H9 (cell line): ENCODE data around the gene DHRS13. TPM values are rescaled to one million over a fixed set of nuclear protein-coding genes. Genes with fewer than 3 reads are reported as not detected.
A peak's percentile ranks its signal among the peaks of the same experiment; 100 is the strongest.

Experiments
- DNase-seq: peaks from one replicate; pipeline ENCODE4 v3.0.0-alpha.2; 2017
- H2AFZ ChIP-seq: one replicate; pipeline ENCODE4 v1.6.1; 2013; ENCODE audit warnings: mild to moderate bottlenecking, low read length, control low read depth, moderate library complexity
- H2AK5ac ChIP-seq: 2 replicates; pipeline ENCODE4 v1.6.1; 2013; ENCODE audit warnings: low read length, control low read depth, mixed read lengths; ENCODE audit not compliant: insufficient read length
- H2BK120ac ChIP-seq: one replicate; pipeline ENCODE4 v1.6.1; 2013; ENCODE audit warnings: low read depth, mild to moderate bottlenecking, low read length, control low read depth, inconsistent platforms; ENCODE audit not compliant: poor library complexity, severe bottlenecking
- H2BK12ac ChIP-seq: 2 replicates; pipeline ENCODE4 v1.6.1; 2013; ENCODE audit warnings: low read length, control low read depth, mixed read lengths, low read depth; ENCODE audit not compliant: insufficient read length
- H2BK15ac ChIP-seq: 2 replicates; pipeline ENCODE4 v1.6.1; 2013; ENCODE audit warnings: low read depth, low read length, control low read depth
- H2BK20ac ChIP-seq: one replicate; pipeline ENCODE4 v1.6.1; 2013; ENCODE audit warnings: low read depth, mild to moderate bottlenecking, low read length, control low read depth, inconsistent platforms; ENCODE audit not compliant: poor library complexity, severe bottlenecking
- H2BK5ac ChIP-seq: 2 replicates; pipeline ENCODE4 v1.6.1; 2013; ENCODE audit warnings: low read length, control low read depth, mixed read lengths; ENCODE audit not compliant: insufficient read length
- H3K14ac ChIP-seq: 2 replicates; pipeline ENCODE4 v1.6.1; 2013; ENCODE audit warnings: low read length, control low read depth; ENCODE audit not compliant: insufficient read depth
- H3K18ac ChIP-seq: 2 replicates; pipeline ENCODE4 v1.6.1; 2013; ENCODE audit warnings: low read depth, mild to moderate bottlenecking, mixed read lengths, low read length, control low read depth; ENCODE audit not compliant: insufficient read length
- H3K23ac ChIP-seq: 2 replicates; pipeline ENCODE4 v1.6.1; 2013; ENCODE audit warnings: low read length, control low read depth, mixed read lengths, low read depth; ENCODE audit not compliant: insufficient read length
- H3K23me2 ChIP-seq: 2 replicates; pipeline ENCODE4 v1.6.1; 2013; ENCODE audit warnings: low read depth, mild to moderate bottlenecking, mixed read lengths, low read length, control low read depth; ENCODE audit not compliant: insufficient read length, poor library complexity, severe bottlenecking
- H3K27ac ChIP-seq: 2 replicates; pipeline ENCODE4 v1.5.1; 2013; ENCODE audit warnings: low read length, control low read depth, mixed read lengths, low read depth; ENCODE audit not compliant: insufficient read length
- H3K27me3 ChIP-seq: 2 replicates; pipeline ENCODE4 v1.6.1; 2013; ENCODE audit warnings: low read length, control low read depth, inconsistent platforms; ENCODE audit not compliant: insufficient read depth
- H3K4ac ChIP-seq: 2 replicates; pipeline ENCODE4 v1.6.1; 2013; ENCODE audit warnings: low read depth, mild to moderate bottlenecking, control low read depth, inconsistent platforms, low read length, moderate library complexity
- H3K4me1 ChIP-seq: 2 replicates; pipeline ENCODE4 v1.6.1; 2013; ENCODE audit warnings: low read length, control low read depth, inconsistent platforms; ENCODE audit not compliant: insufficient read depth
- H3K4me2 ChIP-seq: 2 replicates; pipeline ENCODE4 v1.6.1; 2013; ENCODE audit warnings: low read length, control low read depth, mixed read lengths; ENCODE audit not compliant: insufficient read length, insufficient read depth
- H3K56ac ChIP-seq: 2 replicates; pipeline ENCODE4 v1.6.1; 2013; ENCODE audit warnings: low read depth, mild to moderate bottlenecking, mixed read lengths, low read length, control low read depth; ENCODE audit not compliant: insufficient read length
- H3K79me1 ChIP-seq: 2 replicates; pipeline ENCODE4 v1.6.1; 2013; ENCODE audit warnings: low read depth, mild to moderate bottlenecking, moderate library complexity, low read length, control low read depth, inconsistent platforms; ENCODE audit not compliant: insufficient read depth, poor library complexity, severe bottlenecking
- H3K79me2 ChIP-seq: 2 replicates; pipeline ENCODE4 v1.6.1; 2013; ENCODE audit warnings: low read length, control low read depth, inconsistent platforms; ENCODE audit not compliant: insufficient read depth
- H3K9ac ChIP-seq: 2 replicates; pipeline ENCODE4 v1.6.1; 2013; ENCODE audit warnings: low read length, control low read depth, mixed read lengths; ENCODE audit not compliant: insufficient read length; ENCODE audit errors: extremely low read depth
- H3K9me3 ChIP-seq: one replicate; pipeline ENCODE4 v1.6.1; 2013; ENCODE audit warnings: low read depth, low read length, inconsistent platforms; ENCODE audit not compliant: control insufficient read depth
- H3T11ph ChIP-seq: one replicate; pipeline ENCODE4 v1.6.1; 2013; ENCODE audit warnings: mild to moderate bottlenecking, low read length, control low read depth, inconsistent platforms
- H4K20me1 ChIP-seq: one replicate; pipeline ENCODE4 v1.6.1; 2013; ENCODE audit not compliant: control insufficient read depth, insufficient read length, insufficient read depth
- H4K5ac ChIP-seq: 2 replicates; pipeline ENCODE4 v1.6.1; 2013; ENCODE audit warnings: low read depth, mild to moderate bottlenecking, mixed read lengths, low read length, control low read depth; ENCODE audit not compliant: insufficient read length
- H4K8ac ChIP-seq: replicated peaks from 2 replicates; pipeline ENCODE4 v1.6.1; 2013; ENCODE audit warnings: low read length, control low read depth, mixed read lengths, low read depth; ENCODE audit not compliant: insufficient read length
- H4K91ac ChIP-seq: 2 replicates; pipeline ENCODE4 v1.6.1; 2013; ENCODE audit warnings: low read depth, mild to moderate bottlenecking, moderate library complexity, mixed read lengths, low read length, control low read depth; ENCODE audit not compliant: insufficient read length
- H3K27ac Mint-ChIP-seq, 3 experiments: 2 replicates in 2 of 3; 3 replicates in 1 of 3; pipeline ENCODE4 v1.8.0; 2020 to 2021; ENCODE audit warnings: mixed read lengths in 3 of 3, mild to moderate bottlenecking in 1 of 3, moderate library complexity in 1 of 3
- H3K27me3 Mint-ChIP-seq: 2 replicates; pipeline ENCODE4 v1.8.0; 2021; ENCODE audit warnings: low read depth, mild to moderate bottlenecking, moderate library complexity, mixed read lengths
- H3K36me3 Mint-ChIP-seq, 3 experiments: 2 replicates in 2 of 3; 3 replicates in 1 of 3; pipeline ENCODE4 v1.8.0; 2020 to 2021; ENCODE audit warnings: low read depth in 3 of 3, mixed read lengths in 3 of 3; ENCODE audit not compliant: insufficient read depth in 1 of 3
- H3K4me1 Mint-ChIP-seq, 2 experiments: 2 replicates each; pipeline ENCODE4 v1.8.0; 2020; ENCODE audit warnings: mixed read lengths in 2 of 2
- H3K4me3 Mint-ChIP-seq, 2 experiments: 2 replicates in 1 of 2; 3 replicates in 1 of 2; pipeline ENCODE4 v1.8.0; 2020 to 2021; ENCODE audit warnings: mild to moderate bottlenecking in 2 of 2, mixed read lengths in 2 of 2, moderate library complexity in 1 of 2
- H3K9me3 Mint-ChIP-seq, 2 experiments: 2 replicates in 1 of 2; 3 replicates in 1 of 2; pipeline ENCODE4 v1.8.0; 2020; ENCODE audit warnings: mild to moderate bottlenecking in 2 of 2, mixed read lengths in 2 of 2, moderate library complexity in 1 of 2
- CTCF ChIP-seq: fragments of 200-600 bp; sonication (generic); conservative IDR thresholded peaks from 3 replicates; pipeline ENCODE4 v1.8.0; 2021; ENCODE audit warnings: antibody characterized with exemption, mild to moderate bottlenecking
- WGBS: extraction: QIAGEN DNeasy Blood & Tissue Kit; methylation state at CpG from one replicate; pipeline ENCODE4 v1.1.7; 2013; ENCODE audit warnings: missing lambda C conversion rate, low lambda C conversion rate, mixed read lengths; ENCODE audit not compliant: insufficient read length; ENCODE audit errors: extremely low coverage; 5-methylcytosine and 5-hydroxymethylcytosine counted together
- total RNA-seq: library from RNA; stranded (reverse); gene quantifications from 2 replicates; pipeline ENCODE4 v1.2.1, GENCODE V29; 2021

DHRS13 gene
- total RNA-seq, 1 experiment from 2014 or later: 29.6 TPM

GRCh38 chr17:28856028-28856574 lies 46.8 kb downstream of the DHRS13 start:
- no peak overlapping the region for H2BK120ac ChIP-seq
- no peak for TF ChIP-seq CTCF
- H2BK5ac ChIP-seq: no peak overlapping the region
- no peaks in the 10 kb centered on the region for H3K79me1 ChIP-seq
- Mint-ChIP-seq H3K27me3 (no peaks in the 10 kb centered on the region), H3K4me3 (peak overlapping the region; percentile 82 to 89), H3K4me1 (peaks cover 6 to 8% of the 10 kb centered on the region in 2 experiments), H3K9me3 (no peaks in the 10 kb centered on the region), H3K36me3 (peaks cover 28 to 42% (median 38%) of the 10 kb centered on the region in 3 experiments), H3K27ac (no peak overlapping the region)
- no peak overlapping the region for H2BK20ac ChIP-seq
- no peak overlapping the region for H3K27ac ChIP-seq
- no peak overlapping the region for H2AK5ac ChIP-seq
- no peaks in the 10 kb centered on the region for H3K9me3 ChIP-seq
- H3K79me2 ChIP-seq: no peaks in the 10 kb centered on the region
- DNase-seq: no peak
- H4K20me1 ChIP-seq: no peaks in the 10 kb centered on the region
- no peaks in the 10 kb centered on the region for H3K27me3 ChIP-seq
- WGBS: no CpG with 5 or more reads among the region's 5 CpGs
- H4K5ac ChIP-seq: no peak overlapping the region
- H2AFZ ChIP-seq: no peak overlapping the region
- H2BK12ac ChIP-seq: no peak overlapping the region
- no peak overlapping the region for H3K18ac ChIP-seq
- no peak overlapping the region for H2BK15ac ChIP-seq
- no peak overlapping the region for H3K14ac ChIP-seq
- H3K4me2 ChIP-seq: no peak overlapping the region
- no peak overlapping the region for H3K23ac ChIP-seq
- H3K4ac ChIP-seq: no peak overlapping the region
- no peak overlapping the region for H4K8ac ChIP-seq
- H4K91ac ChIP-seq: no peak overlapping the region
- no peak overlapping the region for H3T11ph ChIP-seq
- peaks cover 3% of the 10 kb centered on the region for H3K23me2 ChIP-seq
- H3K9ac ChIP-seq: no peak overlapping the region
- no peak overlapping the region for H3K56ac ChIP-seq
- no peaks in the 10 kb centered on the region; the same call in 1 of the 2 replicates for H3K4me1 ChIP-seq
